ENCODE data around the gene ANKRD13B.

The ANKRD13B gene

DNA sequence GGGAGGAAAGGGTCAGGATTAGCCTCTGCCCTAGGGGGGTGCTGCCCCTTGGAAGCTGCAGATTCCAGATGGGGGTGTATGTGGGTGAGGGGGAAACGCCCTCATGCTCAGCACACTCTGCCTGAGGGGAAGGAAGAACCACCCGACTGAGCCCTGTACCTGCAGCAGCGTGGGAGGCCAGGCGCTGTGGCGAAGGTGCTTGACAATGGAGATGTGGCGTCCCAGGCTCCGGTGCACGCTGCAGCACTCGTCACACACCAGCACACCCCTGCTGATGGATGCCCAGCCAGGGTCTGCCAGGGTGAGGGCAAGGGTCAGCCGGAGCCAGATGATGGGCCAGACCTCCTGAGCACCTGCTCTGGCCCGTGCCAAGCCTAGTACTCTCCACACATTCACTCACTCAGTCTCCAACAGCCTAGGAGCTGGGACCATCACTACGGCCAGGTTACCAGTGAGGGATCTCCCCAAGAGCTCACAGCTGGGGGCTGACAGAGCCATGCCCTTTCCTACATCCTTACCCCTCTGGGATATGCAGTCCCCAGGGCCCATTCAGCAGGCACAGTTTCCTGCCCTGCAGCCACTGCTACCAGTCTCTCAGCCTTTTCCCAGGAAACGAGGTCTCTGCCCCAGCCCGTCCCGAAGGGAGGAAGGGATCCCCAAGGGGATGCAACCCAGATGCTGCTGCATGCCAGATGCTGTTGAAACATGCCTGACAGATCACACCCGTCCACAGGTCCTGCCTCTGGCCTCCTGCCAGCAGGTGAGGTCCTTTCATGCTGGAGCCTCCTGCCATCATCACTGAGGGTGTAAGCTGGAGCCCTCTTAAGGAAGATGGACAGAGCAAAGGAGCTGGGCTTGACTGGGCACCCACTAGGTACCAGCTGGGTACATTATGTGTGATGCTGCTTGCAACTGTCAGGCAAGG is 9.3 kb upstream of the ANKRD13B start:
- no peak for DNase-seq

- no peak for DNase-seq
Observed at GRCh38 chr17:29584452-29585079, 8.4 kb upstream of the ANKRD13B start.

DNA sequence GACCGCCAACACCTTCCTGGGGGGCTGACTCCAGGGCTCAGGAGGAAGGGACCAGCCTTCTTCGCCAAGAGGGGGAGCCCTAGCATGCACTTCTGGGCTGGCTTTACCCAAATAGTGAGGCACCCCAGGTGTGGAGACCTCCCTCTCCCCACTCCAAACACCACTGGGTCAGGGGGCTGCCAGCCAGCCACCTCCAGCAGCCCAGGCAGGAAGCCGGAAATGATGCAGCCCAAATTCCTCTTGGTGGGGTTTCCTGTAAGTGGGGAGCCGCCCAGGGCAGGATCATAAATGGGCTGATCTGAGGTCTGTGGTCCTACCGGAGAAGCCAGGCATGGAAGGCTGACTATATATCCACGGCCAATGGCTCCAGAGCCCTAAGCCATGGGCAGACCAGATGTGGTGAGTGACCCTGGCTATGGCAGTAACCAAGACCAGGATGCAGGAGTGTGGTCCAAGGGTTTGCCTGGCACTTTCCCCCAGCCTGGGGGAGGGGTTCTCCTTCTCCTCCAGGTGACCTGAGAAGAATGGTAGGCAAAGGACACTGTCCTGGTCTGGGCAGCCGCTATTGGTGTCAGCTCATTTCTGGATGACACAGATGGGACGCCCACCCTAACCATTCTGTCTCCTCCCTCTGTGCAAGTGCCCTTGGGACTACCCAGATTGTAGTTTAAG is 7.7 kb upstream of the ANKRD13B start:
- no peak for DNase-seq

DNA sequence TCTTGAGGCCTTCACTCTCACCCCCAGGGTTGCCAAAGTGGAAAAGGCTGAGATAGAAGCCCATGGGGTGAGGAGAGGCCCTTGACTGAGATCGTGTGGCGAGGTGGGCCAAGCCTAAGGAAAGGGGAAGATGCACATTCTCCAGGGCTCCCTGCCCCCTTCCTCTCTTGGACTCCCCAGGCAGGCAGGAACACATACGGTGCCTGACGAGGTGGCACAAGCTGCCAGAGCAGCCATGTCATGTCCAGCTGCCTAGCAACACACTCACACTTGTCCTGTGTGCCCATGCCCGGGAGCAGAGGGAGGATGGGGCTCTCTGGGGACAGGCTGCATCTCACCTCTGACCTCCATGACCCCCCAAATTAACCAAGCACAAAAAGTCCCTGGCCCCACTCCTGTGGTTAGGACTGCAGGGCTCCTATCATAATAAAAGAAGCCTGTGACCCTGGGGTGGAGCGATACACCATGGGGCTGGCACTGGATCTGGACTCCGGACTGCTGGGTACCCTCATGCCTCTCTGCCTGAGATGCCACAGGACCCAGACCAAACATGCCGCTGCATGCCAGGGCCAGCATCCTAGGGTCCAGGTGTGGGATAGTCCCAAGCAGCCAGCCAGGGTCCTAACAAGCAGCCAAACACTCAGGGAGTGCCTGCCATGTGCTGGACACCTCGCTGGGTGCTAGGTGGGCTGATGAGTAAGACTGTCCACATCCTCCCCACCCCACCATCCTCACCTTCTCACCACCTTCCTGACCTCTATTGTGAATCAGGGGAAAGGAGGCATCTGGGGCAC is 6.1 kb upstream of the ANKRD13B start:
- no peak for DNase-seq

DNA sequence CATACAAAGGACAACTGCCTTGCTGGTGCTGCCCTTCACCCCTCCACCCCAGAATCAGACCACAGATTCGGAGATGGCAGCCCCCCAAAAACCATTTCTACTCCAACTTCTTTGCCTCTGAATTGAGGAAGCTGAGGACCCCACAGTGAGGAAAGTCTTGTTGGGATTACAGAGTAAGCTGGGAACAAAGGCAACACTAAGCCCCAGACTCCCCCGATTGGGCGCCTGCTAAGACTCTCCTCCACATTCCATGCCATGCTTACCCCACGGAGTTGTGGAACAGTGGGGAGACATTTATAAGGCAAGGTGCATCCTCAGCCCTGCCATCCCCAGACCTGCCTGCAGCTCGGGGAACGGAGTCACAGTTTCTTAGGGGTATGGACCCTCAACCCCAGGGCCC is 5.3 kb upstream of the ANKRD13B start:
- DNase-seq, result no peak

DNA sequence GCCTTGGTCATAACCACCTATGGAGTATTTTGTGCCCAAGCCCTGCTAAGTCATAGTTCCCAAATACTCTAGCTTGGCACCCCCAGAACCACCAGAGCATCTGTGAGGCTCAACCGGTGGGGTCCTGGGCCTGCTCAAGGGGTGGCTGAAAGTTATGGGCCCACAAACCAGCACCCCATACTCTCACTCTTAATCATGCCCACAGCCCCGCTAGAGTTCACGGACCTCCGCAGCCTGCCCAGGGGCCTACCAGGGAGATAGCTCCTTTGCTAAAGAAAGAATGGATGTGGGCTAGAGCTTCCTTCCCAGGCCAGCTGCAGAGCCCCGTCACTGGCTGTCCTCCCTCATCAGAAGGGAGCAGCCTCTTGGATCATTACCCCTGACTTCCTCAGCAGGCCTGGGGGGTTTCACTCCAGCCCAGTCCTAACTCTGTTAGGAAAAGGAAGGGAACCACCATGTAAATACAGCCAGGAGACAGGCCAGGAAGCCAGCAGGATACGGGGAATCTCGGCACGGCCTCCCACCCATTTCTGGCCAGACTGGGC is 4.8 kb upstream of the ANKRD13B start:
- DNase-seq, result no peak

DNA sequence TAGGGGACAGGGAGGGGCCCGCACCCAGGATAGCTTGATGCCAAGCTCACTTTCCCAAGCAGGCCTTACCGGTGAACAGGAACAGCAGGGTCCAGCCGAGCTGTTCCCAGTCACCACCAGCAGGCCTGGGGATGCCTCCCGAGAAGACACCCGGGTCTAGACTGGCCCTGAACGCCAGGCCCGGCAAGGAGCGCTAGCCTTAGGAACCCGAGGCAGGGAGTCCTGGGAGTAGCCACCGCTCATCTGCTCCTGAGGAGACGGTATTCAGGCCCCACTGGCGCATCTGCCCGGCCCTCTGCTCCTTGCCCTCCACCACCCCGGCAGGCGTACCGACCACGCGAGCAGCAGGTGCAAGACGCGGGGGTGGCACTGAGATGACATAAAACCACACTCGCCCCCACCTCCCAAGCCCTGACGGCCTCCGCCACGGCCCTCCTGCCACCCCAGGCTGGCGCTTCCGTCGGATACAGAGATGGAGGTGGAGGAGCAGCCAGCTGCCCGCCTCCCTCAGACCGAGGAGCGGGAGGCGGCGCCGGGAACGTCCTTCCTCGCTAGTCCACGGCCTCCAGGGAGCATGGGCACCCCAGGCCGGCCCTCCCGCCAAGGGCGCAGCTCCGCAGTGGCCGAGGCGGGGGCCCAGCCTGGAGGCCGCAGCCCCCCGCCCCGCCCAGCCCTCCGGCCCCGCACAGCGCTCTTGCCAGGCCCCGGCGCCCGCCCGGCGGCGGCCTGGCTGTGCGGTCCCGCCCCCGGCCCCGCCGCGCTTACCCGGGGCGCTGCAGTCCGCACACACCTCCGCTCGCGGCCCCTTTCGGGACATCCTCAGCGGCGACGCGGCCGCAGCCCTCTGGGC is 4.1 kb upstream of the ANKRD13B start:
- peak; percentile 55 for DNase-seq

- DNase-seq, result peak; percentile 91
Observed at GRCh38 chr17:29589524-29590410, 3.2 kb upstream of the ANKRD13B start, which contains the start of gene GIT1. Gene GIT1, minus strand, starts transcription at chr17:29589648. Its CDS starts 270 bp downstream, at chr17:29589378.

- DNase-seq, result peak; percentile 75
Observed at GRCh38 chr17:29590411-29591145, 2.4 kb upstream of the ANKRD13B start.

DNA sequence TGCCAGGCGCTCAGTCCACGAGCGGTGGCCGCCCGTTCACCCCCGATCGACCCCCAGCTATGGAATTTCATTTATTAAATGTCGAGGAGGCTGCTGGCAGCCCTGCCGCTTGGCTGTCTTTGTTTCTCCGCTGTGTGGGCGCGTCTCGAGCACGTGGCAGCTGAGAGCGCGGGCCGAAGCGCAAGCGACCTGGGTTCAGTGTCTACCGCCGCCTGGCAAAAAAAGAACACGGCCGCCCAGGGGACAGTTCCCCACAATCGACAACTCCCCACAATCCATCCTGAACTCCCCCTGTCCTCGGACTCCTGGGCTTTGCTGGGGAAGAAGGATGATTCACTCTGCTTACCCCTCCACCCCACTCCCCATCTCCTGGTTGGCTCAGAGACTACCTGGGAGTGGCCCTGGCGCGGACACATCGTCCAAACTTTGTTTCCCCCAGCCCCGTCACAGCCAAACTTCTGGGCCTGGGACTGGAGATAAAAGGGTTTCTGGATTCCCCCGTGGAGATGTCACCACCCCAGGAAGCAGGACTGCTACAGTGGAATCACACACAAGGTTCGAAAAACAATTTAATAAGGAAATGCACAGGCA is 1.7 kb upstream of the ANKRD13B start:
- DNase-seq, result peak; percentile 81

- peak; percentile 93 for DNase-seq
Observed at GRCh38 chr17:29591737-29592608, 959 bp upstream of the ANKRD13B start.

DNA sequence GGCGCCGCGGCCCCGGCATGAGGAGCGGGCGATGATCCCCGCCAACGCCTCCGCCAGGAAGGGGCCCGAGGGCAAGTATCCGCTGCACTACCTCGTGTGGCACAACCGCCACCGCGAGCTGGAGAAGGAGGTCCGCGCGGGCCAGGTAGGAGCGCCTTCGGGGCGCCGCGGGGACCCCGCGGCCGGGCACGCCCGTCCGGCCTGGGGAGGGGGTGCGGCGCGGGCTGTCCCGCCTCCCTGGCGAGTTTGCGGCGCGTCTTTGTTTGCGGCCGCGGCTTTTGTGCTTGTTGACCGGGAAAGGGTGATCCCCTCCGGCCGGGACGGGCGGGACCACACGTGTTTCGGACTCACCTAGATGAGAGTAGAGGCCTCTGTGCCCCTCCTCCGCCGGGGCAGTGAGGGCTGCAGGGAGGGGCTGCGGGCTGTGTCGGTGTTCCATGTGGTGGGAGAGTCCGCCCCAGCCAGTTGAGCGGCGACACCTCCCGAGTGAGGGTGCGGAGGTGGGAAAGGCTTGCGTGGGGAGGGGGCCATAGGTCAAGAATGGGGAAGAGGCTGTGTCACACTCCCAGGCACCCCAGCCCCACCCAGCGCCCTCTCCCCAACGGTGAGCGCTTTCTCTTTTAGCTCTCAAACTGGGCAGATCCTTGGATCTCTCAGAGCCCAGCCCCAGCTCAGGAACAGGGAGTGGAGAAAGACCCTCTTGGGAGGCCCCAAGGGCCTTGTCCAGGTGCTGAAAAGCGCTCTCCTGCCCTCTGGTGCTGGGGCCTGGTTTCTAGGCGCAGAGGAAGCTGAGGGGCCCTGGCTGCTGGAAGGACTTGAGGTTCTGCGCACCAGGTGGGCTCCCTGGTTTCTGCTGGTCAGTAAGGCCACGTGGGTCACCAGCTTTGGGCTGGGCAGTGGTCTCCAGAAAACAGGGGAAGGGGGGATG is 923 bp downstream of the ANKRD13B start:
- peak; percentile 47 for DNase-seq

DNA sequence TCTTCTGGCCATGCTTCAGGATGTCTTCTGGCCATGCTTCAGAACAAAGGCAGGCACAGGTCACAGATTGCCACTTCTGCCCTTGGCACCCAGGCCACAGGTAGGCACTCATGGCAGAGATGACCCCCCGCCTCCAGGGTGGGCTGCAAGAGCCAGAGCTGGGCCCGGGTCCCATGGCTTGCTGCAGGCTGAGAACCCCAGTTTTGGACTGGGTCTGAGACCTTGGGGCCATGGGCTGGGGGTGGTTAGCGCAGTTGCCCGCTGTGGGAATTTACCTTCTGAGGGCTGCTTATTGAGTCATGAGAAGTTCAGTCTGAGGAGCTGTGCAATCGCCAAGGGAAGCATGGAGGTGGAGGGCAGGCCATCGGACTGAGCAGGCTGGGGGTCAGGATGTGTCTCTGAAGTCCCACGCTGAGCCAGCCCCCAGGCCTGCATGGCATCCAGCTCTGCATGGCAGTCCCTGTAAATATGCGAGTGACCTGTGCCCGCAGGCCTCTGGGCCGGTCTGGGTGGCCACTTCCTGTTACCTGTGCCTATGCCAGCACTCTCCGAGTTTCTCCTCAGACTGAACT is 1.7 kb downstream of the ANKRD13B start:
- DNase-seq, result no peak

GRCh38 chr17:29595107-29595942 is 2.4 kb downstream of the ANKRD13B start:
- no peak for DNase-seq

GRCh38 chr17:29595943-29596774 is 3.2 kb downstream of the ANKRD13B start:
- DNase-seq, result no peak

All from NCI-H146 (cell line).